Right hindlimb (tissue), 1 donor: Measurements from ENCODE around the gene GABARAPL1.
A peak's percentile ranks its signal among the peaks of the same experiment; 100 is the strongest.
"Not testable (repeated sequence)": the region's sequence is repeated elsewhere in the genome, so short reads cannot be mapped to it uniquely, and the experiment has no call there.

Source experiments
- DNase-seq: peaks from one replicate; pipeline ENCODE4 v3.0.0-alpha.2; 2018

Gene GABARAPL1

DNA sequence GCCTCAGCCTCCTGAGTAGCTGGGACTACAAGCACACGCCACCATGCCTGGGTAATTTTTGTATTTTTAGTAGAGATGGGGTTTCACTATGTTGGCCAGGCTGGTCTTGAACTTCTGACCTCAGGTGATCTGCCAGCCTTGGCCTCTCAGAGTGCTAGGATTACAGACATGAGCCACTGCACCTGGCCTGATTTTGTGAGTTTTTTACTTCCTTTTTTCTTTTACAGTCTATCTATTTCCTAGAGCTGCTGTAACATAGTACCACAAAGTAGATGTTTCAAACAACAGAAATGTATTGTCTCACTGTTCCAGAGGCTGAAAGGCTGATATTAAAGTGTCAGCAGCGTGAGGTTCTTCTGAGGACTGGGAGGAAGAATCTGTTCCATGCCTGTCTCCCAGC is 8.2 kb upstream of the GABARAPL1 start:
- DNase-seq = not testable (repeated sequence)

DNA sequence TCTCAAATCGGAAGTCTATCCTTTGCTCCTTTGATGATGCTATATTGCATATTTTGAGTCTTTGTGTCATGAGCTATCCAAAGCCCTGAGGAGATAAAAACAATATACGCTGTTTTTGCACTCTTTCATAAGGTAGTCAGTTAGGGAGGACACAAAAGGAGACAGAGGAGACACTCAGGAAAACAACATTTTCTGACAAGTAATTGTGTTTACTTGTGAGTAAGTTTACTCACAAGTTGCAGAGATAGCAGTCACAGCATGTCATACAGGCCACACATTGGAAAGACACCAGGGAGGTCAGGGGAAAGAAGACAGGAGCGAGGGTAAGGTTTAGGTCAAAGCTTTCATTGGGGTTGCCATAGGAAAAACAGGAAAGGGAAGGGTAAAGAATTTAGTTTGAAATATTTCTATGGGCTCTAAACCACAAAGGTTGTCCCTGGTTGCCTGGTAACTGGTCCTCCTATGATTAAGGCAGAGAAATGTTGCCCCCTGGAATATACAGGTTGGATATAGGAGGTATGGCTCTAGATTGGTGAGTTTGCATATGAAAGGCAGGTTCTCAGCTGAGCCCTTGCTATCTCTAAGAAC is 7.4 kb upstream of the GABARAPL1 start:
- DNase-seq = no peak

- no peak for DNase-seq
These were observed 5.5 kb upstream of the GABARAPL1 start for GRCh38 chr12:10207136-10207535.

- DNase-seq = no peak
These were observed 2.5 kb upstream of the GABARAPL1 start for GRCh38 chr12:10210225-10210624.

GRCh38 chr12:10211101-10211939 is 1.4 kb upstream of the GABARAPL1 start:
- no peak for DNase-seq

DNA sequence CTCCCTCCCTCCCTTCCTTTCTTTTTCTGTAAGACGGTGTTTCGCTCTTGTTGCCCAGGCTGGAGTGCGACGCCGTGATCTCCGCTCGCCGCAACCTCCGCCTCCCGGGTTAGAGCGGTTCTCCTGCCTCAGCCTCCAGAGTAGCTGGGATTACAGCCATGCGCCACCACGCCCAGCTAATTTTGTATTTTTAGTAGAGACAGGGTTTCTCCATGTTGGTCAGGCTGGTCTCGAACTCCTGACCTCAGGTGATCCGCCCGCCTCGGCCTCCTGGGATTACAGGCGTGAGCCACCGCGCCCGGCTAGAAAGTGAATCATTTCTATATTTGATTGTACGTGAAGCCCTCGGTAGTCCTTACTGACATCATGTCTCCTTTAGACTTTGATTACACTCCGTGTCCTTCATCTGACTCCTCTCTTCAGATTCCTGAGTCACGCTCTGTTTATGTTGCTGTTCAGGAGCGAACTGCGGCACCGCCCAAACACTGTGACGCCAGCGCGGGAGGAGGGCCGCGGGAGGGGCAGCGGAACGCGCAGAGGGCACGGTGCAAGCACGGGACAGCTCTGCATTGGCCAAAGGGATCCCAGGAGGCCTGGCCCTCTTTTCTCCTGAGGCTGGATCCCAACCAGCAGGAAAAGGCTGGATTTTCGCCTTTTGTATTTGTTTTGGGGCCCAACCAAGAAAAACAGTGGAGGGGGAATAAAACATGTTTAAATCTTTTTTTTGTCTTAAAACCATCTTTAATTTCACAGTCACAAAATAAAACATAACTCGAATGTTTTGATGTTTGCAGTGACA is 538 bp upstream of the GABARAPL1 start:
- peak; percentile 96 for DNase-seq

DNA sequence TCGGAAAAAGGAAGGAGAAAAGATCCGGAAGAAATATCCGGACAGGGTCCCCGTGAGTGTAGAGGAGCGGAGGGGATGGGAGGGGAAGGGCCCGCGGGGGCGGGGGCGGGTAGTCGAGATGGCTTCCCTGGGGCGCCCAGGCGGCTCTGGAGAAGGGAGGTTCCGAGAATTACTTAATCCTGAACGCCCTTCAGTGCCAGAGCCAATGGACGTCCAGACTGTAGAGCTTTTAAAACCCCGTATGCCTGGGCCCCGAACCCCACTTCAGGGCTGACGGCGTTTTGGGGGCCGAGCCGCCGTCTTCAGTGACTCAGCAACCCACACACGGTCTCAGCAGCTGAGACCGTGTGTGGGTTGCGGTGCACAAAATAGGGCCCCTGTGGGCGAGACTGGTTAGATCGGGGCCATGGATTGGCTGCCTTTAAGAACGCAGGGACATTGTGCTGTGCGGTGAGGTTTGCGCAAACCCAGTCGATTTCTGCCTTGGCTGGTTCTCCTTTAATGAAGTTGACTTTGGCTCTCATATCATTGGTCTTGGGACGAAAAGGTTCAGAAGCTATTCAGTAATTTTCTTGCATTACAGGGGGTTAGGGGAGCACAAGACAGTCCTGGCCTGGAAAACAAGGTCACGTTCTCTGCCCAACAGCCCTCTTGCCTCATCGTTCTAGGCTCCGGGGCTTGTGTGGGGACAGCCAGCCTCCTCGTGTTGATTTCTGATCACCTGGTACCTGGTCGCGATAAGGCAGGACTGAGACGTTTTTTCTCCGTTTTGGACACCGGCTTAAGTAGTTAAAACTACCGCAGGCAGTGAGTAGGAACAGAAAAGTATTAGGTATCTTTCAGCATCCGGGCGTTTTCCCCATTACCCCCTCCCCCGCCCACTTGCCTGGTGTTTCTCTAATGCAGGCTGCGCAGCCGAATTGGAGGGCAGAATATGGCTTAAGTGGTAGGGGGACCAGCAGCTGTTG is 775 bp downstream of the GABARAPL1 start:
- DNase-seq = peak; percentile 79

GRCh38 chr12:10214136-10214894 is 1.6 kb downstream of the GABARAPL1 start:
- no peak for DNase-seq

- DNase-seq = no peak
These were observed 2.2 kb downstream of the GABARAPL1 start for GRCh38 chr12:10214895-10215267.

- no peak for DNase-seq
These were observed 2.8 kb downstream of the GABARAPL1 start for GRCh38 chr12:10215436-10215835.

DNA sequence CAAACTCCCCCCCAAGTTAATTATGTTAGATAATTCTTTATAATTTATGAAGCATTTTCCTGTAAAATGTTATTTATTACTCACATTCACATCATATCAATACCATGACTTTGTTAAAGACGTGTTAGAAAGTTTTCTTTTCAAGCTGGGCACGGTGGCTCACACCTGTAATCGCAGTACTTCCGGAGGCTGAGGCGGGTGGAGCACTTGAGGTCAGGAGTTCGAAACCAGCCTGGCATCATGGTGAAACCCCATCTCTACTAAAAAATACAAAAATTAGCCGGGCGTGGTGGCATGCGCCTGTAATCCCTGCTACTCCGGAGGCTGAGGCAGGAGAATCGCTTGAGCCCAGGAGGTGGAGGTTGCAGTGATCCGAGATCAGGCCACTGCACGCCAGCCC is 3.3 kb downstream of the GABARAPL1 start:
- DNase-seq = not testable (repeated sequence)

DNA sequence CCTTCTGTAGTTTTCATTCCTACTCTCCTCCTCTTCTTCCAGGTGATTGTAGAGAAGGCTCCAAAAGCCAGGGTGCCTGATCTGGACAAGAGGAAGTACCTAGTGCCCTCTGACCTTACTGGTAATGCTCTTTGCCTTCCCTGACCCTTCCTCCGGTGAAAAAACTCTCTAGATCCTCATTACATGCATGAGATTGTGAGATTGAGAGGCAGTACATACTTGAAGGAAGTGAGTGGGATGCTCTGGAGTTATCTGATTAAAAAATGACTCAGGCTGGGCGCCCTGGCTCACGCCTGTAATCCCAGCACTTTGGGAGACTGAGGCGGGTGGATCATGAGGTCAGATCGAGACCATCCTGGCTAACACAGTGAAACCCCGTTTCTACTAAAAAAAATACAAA is 5.3 kb downstream of the GABARAPL1 start:
- DNase-seq = no peak

- DNase-seq = no peak
These were observed 7.9 kb downstream of the GABARAPL1 start for GRCh38 chr12:10220398-10221077.

DNA sequence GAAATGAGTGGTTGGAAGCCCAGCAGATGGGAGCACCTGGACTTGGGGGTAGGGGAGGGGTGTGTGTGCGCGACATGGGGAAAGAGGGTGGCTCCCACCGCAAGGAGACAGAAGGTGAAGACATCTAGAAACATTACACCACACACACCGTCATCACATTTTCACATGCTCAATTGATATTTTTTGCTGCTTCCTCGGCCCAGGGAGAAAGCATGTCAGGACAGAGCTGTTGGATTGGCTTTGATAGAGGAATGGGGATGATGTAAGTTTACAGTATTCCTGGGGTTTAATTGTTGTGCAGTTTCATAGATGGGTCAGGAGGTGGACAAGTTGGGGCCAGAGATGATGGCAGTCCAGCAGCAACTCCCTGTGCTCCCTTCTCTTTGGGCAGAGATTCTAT is 9.2 kb downstream of the GABARAPL1 start:
- DNase-seq = no peak

DNA sequence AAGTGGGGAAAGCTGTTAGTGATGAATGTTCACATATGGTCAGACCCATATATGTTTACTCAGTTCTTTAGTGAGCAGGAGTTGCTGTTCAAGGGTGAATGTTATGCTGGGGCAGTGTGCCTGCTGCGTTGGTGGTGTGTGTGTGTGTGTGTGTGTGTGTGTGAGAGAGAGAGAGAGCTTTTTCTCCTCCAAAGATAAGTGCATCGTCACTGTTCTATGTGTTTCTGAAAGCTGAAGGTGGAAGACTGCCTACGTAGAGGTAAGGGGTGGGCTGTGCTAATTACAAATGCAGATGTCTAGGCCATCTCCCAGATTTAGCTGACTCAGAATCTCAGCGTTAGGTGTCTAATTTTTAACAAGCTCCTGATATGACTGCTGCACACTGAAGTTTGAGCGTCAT is 10.5 kb downstream of the GABARAPL1 start:
- no peak for DNase-seq

GRCh38 chr12:10225426-10225825 is 12.7 kb downstream of the GABARAPL1 start:
- DNase-seq = not testable (repeated sequence)

DNA sequence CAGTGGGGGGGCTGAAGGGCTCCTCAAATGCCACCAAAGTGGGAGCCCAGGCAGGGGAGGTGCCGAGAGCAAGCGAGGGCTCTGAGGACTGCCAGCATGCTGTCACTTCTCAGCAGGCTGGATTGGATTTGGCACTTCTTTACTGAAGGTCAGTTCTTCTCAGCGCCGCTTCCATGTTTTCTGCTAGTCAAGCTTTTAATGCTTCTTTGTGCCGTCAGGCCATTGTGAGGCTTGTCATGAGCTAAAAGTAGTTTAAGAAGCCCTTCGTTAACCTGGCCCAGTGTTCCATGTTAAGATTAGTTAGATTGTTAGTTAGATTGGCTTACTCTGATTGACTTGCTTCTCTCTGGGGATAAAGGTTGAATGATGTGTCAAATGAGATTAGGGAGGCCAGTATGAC is 13.4 kb downstream of the GABARAPL1 start:
- no peak for DNase-seq

- DNase-seq = no peak
These were observed 14.1 kb downstream of the GABARAPL1 start for GRCh38 chr12:10226731-10227130.

- no peak for DNase-seq
These were observed 15.0 kb downstream of the GABARAPL1 start for GRCh38 chr12:10227648-10228047.

DNA sequence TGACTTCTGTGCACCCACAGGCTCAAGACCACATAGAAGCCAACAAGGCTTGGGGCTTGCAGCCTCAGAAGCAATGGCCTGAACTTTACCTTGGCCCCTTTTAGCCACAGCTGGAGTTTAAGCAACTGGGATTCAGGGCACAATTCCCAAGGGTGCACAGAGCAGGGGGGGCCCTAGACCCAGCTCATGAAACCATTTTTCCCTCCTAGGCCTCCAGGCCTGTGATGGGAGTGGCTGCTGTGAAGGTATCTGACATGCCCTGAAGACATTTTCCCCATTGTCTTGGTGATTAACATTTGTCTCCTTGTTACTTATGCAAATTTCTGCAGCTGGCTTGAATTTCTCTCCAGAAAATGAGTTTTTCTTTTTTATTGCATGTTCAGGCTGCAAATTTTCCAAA is 21.9 kb downstream of the GABARAPL1 start:
- no peak for DNase-seq
